Stomach (tissue), 9 donors: ENCODE measurements around the gene CCDC88B. TPM values are rescaled to one million over a fixed set of nuclear protein-coding genes. Genes with fewer than 3 reads are reported as not detected.

Source experiments
- DNase-seq, 2 donors: peaks; one replicate each; pipeline versions ENCODE4 v3.0.0 to v3.0.0-alpha.2; 2013 to 2019
- H3K27ac ChIP-seq, 5 donors: fragments of 200-600 bp in 4 of 5; sonication (generic) in 4 of 5; one replicate each; pipeline ENCODE4 v1.5.1; 2013 to 2019; ENCODE audit warnings: mild to moderate bottlenecking in 1 of 5, moderate library complexity in 1 of 5
- H3K27me3 ChIP-seq, 3 donors: fragments of 200-600 bp; sonication (generic); one replicate each; pipeline ENCODE4 v1.5.1; 2017 to 2019; ENCODE audit warnings: mixed run types in 1 of 3
- H3K36me3 ChIP-seq, 4 donors: fragments of 200-600 bp; sonication (generic); 1 replicate in 3 of 4; 2 replicates in 1 of 4; pipeline ENCODE4 v1.5.1; 2016 to 2019
- H3K4me1 ChIP-seq, 4 donors: fragments of 200-600 bp; sonication (generic); one replicate each; pipeline ENCODE4 v1.5.1; 2016 to 2019
- H3K4me3 ChIP-seq, 4 donors: fragments of 200-600 bp; sonication (generic) in 3 of 4; one replicate each; pipeline ENCODE4 v1.5.1; 2016 to 2019; ENCODE audit warnings: mild to moderate bottlenecking in 1 of 4
- H3K9me3 ChIP-seq, 4 donors: fragments of 200-600 bp; sonication (generic); one replicate each; pipeline ENCODE4 v1.5.1; 2016 to 2019
- CTCF ChIP-seq, 7 experiments: fragments of 450-650 bp in 4 of 7; fragments of 200-600 bp in 3 of 7; sonication (generic) in 3 of 7; IDR thresholded peaks; one replicate each; pipeline ENCODE4 v1.5.1; 2016 to 2019; ENCODE audit warnings: antibody characterized with exemption in 7 of 7, control low read depth in 2 of 7, mild to moderate bottlenecking in 1 of 7
- EP300 ChIP-seq: sonication (generic); formaldehyde crosslinking; IDR thresholded peaks from one replicate; pipeline ENCODE4 v1.6.1; 2017; ENCODE audit warnings: antibody characterized with exemption
- POLR2A ChIP-seq, 4 donors: fragments of 450-650 bp; IDR thresholded peaks; one replicate each; pipeline ENCODE4 v1.6.1; 2016; ENCODE audit warnings: antibody characterized with exemption in 4 of 4, control low read depth in 2 of 4, mild to moderate bottlenecking in 1 of 4, moderate library complexity in 1 of 4
- POLR2AphosphoS5 ChIP-seq, 3 donors: sonication (generic); formaldehyde crosslinking; IDR thresholded peaks; one replicate each; pipeline ENCODE4 v1.6.1; 2016; ENCODE audit warnings: antibody characterized with exemption in 3 of 3
- WGBS, 5 donors: extraction: QIAGEN DNeasy Blood & Tissue Kit in 3 of 5; methylation state at CpG; one replicate each; pipeline versions ENCODE4 v1.1.5 to v1.1.7; 2013 to 2018; 5-methylcytosine and 5-hydroxymethylcytosine counted together
- intact Hi-C: fragments of 100-400 bp; cut with DNase I; formaldehyde crosslinking; loops from one replicate; pipeline ENCODE4 v1.15.1; 2023; ENCODE audit warnings: low total_unique reads
- polyA plus RNA-seq, 3 donors: library from polyadenylated mRNA; stranded (reverse); fragments of 200-250 nt; gene quantifications; one replicate each; pipeline ENCODE4 v1.2.3, GENCODE V29; 2013
- total RNA-seq, 5 donors: library from RNA; depleted of rRNA; stranded (reverse); fragments of >200 nt; gene quantifications; one replicate each; pipeline versions ENCODE4 v1.1.0 to v1.2.3, GENCODE V29; 2014 to 2016
- donor health status: healthy with polysubstance abuse.
- donor health status: Bipolar disorder and iron deficiency.
- donor health status: healthy.

The CCDC88B gene
- total and polyA plus RNA-seq, 8 donors, result 1.8 to 137 (median 37.0) TPM

GRCh38 chr11:64372021-64372420 is 32.0 kb downstream of the CCDC88B start:
- no peaks in the 10 kb centered on the region for H3K27me3 ChIP-seq
- H3K36me3 ChIP-seq, result peaks cover 31 to 50% (median 47%) of the 10 kb centered on the region in 4 donors
- DNase-seq, result no peak
- H3K4me3 ChIP-seq, result no peak overlapping the region
- TF ChIP-seq EP300 (no peak), POLR2A (IDR thresholded peaks at IDR 0.05) (no peak), CTCF (IDR thresholded peaks at IDR 0.05) (no peak), POLR2AphosphoS5 (IDR thresholded peaks at IDR 0.05) (no peak)
- H3K27ac ChIP-seq, result no peak overlapping the region
- peaks cover 0 to 4% (median 0%) of the 10 kb centered on the region in 4 donors for H3K4me1 ChIP-seq
- WGBS, 5 donors, result 84 to 88% (median 87%) methylated on average over 6 of the region's 6 CpGs
- intact Hi-C loops, result no loop called here
- H3K9me3 ChIP-seq, result no peaks in the 10 kb centered on the region

DNA sequence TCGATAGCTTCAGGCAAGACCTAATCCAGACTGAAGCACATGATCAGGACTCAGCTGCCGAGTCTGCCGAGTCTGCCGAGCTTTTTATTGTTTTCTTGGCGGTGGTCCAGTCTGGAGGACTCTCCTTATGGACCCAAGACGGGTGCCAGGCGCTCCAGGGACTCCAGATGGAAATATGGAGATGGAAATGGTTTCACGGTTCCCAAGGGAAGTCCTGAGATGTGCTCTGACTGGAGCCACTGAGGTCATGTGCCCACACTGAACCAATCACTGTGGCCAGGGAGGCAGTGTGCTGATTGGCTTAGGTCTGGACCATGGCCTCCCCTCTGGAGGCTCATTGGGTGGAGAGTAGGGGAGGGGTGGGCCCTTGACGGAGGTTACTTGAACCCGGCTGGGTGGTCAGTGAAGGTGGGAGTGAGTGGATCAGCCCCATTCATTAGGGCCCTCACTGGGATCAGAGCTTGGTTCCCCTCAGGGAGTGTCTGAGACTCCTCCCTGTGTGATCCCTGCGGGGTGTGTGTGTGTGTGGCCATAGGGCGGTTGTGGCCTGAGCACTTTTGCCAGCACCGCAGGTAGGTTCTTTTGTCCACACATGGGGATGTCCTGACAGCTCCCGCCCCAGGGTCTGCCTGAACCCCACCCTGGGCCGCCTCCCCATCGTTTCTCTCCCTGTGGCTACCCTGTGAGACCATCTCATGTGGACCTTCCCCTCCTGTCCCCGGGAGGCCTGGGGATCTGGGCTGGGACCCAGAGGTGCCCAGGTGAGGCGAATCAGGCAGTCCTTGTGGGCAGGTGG is 33.0 kb downstream of the CCDC88B start:
- Histone ChIP-seq H3K27ac (no peak overlapping the region), H3K9me3 (no peaks in the 10 kb centered on the region), H3K4me1 (peaks cover 0 to 4% (median 0%) of the 10 kb centered on the region in 4 donors), H3K27me3 (no peaks in the 10 kb centered on the region), H3K4me3 (no peak overlapping the region), H3K36me3 (peaks cover 30 to 41% (median 37%) of the 10 kb centered on the region in 4 donors)
- no peak for TF ChIP-seq POLR2A (IDR thresholded peaks at IDR 0.05)
- TF ChIP-seq CTCF (IDR thresholded peaks at IDR 0.05), result no peak
- peak in 1 of 3 donors; percentile 37 for TF ChIP-seq POLR2AphosphoS5 (IDR thresholded peaks at IDR 0.05)
- no peak for DNase-seq
- 65 to 74% (median 68%) methylated on average over 16 to 18 of the region's 18 CpGs for WGBS, 5 donors
- intact Hi-C loops, result no loop called here

GRCh38 chr11:64373598-64373974 is 33.6 kb downstream of the CCDC88B start:
- no peak overlapping the region for H3K4me3 ChIP-seq
- H3K27me3 ChIP-seq, result peaks cover 0 to 2% (median 0%) of the 10 kb centered on the region in 3 donors
- DNase-seq, result no peak
- H3K36me3 ChIP-seq, result peaks cover 24 to 35% (median 31%) of the 10 kb centered on the region in 4 donors
- H3K4me1 ChIP-seq, result peaks cover 0 to 6% (median 5%) of the 10 kb centered on the region in 4 donors
- no peak for TF ChIP-seq POLR2A (IDR thresholded peaks at IDR 0.05)
- intact Hi-C loops, result no loop called here
- WGBS, 5 donors, result 68 to 78% (median 74%) methylated on average over 5 of the region's 5 CpGs
- no peak overlapping the region for H3K27ac ChIP-seq
- H3K9me3 ChIP-seq, result no peaks in the 10 kb centered on the region

- intact Hi-C loops, result no loop called here
- Histone ChIP-seq H3K9me3 (no peaks in the 10 kb centered on the region), H3K4me1 (peaks cover 0 to 7% (median 5%) of the 10 kb centered on the region in 4 donors), H3K27me3 (peaks cover 0 to 9% (median 1%) of the 10 kb centered on the region in 3 donors), H3K36me3 (peaks cover 5 to 10% (median 8%) of the 10 kb centered on the region in 4 donors), H3K27ac (no peak overlapping the region), H3K4me3 (no peak overlapping the region)
- 85 to 96% (median 95%) methylated on average over 4 to 7 of the region's 7 CpGs for WGBS, 5 donors
- DNase-seq, result no peak
- TF ChIP-seq POLR2AphosphoS5 (IDR thresholded peaks at IDR 0.05) (no peak), EP300 (no peak), CTCF (IDR thresholded peaks at IDR 0.05) (no peak), POLR2A (IDR thresholded peaks at IDR 0.05) (no peak)
Observed at GRCh38 chr11:64376071-64376470, 36.1 kb downstream of the CCDC88B start.

GRCh38 chr11:64378335-64378880 is 38.4 kb downstream of the CCDC88B start:
- Histone ChIP-seq H3K27ac (no peak overlapping the region), H3K9me3 (no peaks in the 10 kb centered on the region), H3K4me3 (no peak overlapping the region), H3K36me3 (no peaks in the 10 kb centered on the region), H3K4me1 (peaks cover 0 to 7% (median 3%) of the 10 kb centered on the region in 4 donors), H3K27me3 (peaks cover 0 to 20% (median 9%) of the 10 kb centered on the region in 3 donors)
- TF ChIP-seq POLR2AphosphoS5 (IDR thresholded peaks at IDR 0.05) (no peak), POLR2A (IDR thresholded peaks at IDR 0.05) (no peak), CTCF (IDR thresholded peaks at IDR 0.05) (no peak), EP300 (no peak)
- no peak for DNase-seq
- intact Hi-C loops, result no loop called here
- WGBS, 5 donors, result 42 to 48% (median 45%) methylated on average over 14 of the region's 14 CpGs
